Measurements from ENCODE around the gene KIF21B.

DNA sequence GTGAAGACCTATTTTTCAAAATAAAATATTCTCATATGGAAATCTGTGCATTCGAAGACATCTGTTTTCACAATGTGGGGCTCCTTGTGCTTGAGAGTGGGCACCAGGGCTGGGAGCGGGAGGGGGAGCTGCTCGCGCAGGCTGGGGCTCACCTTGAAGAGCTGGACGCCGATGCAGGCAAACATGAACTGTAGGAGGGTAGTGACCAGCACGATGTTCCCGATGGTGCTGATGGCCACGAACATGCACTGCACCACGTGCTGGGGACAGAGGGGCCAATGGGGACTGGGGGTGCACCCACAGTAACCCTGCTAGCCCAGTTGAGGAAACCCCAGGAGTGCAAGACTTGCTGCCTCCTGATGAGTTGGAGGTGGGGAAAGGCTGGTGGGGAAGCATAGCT is 42.2 kb upstream of the KIF21B start:
- TF ChIP-seq, protein P1, sequence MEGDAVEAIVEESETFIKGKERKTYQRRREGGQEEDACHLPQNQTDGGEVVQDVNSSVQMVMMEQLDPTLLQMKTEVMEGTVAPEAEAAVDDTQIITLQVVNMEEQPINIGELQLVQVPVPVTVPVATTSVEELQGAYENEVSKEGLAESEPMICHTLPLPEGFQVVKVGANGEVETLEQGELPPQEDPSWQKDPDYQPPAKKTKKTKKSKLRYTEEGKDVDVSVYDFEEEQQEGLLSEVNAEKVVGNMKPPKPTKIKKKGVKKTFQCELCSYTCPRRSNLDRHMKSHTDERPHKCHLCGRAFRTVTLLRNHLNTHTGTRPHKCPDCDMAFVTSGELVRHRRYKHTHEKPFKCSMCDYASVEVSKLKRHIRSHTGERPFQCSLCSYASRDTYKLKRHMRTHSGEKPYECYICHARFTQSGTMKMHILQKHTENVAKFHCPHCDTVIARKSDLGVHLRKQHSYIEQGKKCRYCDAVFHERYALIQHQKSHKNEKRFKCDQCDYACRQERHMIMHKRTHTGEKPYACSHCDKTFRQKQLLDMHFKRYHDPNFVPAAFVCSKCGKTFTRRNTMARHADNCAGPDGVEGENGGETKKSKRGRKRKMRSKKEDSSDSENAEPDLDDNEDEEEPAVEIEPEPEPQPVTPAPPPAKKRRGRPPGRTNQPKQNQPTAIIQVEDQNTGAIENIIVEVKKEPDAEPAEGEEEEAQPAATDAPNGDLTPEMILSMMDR (IDR thresholded peaks at IDR 0.05) = no peak
- no peak for TF ChIP-seq ZFX (IDR thresholded peaks at IDR 0.05; ENCODE audit: borderline replicate concordance)
